ENCODE data around the gene MAML2.

MAML2 gene

GRCh38 chr11:96246718-96247552 is 96.1 kb downstream of the MAML2 start:
- in situ Hi-C loops (cut with MboI; ENCODE audit: low sequenced_read_pairs): no loop called here

- in situ Hi-C loops (cut with MboI; ENCODE audit: low sequenced_read_pairs): no loop called here
These were observed 99.9 kb downstream of the MAML2 start for GRCh38 chr11:96242971-96243647.

GRCh38 chr11:96242191-96242847 is 100.7 kb downstream of the MAML2 start:
- in situ Hi-C loops (cut with MboI; ENCODE audit: low sequenced_read_pairs): no loop called here

- in situ Hi-C loops (cut with MboI; ENCODE audit: low sequenced_read_pairs): no loop called here
These were observed 101.6 kb downstream of the MAML2 start for GRCh38 chr11:96241331-96241841.

GRCh38 chr11:96238563-96239135 is 104.3 kb downstream of the MAML2 start:
- in situ Hi-C loops (cut with MboI; ENCODE audit: low sequenced_read_pairs): no loop called here

- in situ Hi-C loops (cut with MboI; ENCODE audit: low sequenced_read_pairs): no loop called here
These were observed 105.2 kb downstream of the MAML2 start for GRCh38 chr11:96237766-96238266.

- in situ Hi-C loops (cut with MboI; ENCODE audit: low sequenced_read_pairs): no loop called here
These were observed 107.2 kb downstream of the MAML2 start for GRCh38 chr11:96235751-96236150.

- in situ Hi-C loops (cut with MboI; ENCODE audit: low sequenced_read_pairs): no loop called here
These were observed 108.0 kb downstream of the MAML2 start for GRCh38 chr11:96234866-96235441.

- in situ Hi-C loops (cut with MboI; ENCODE audit: low sequenced_read_pairs): no loop called here
These were observed 110.9 kb downstream of the MAML2 start for GRCh38 chr11:96232132-96232531.

- in situ Hi-C loops (cut with MboI; ENCODE audit: low sequenced_read_pairs): no loop called here
These were observed 112.3 kb downstream of the MAML2 start for GRCh38 chr11:96230686-96231085.

GRCh38 chr11:96229354-96229977 is 113.5 kb downstream of the MAML2 start:
- in situ Hi-C loops (cut with MboI; ENCODE audit: low sequenced_read_pairs): no loop called here

- in situ Hi-C loops (cut with MboI; ENCODE audit: low sequenced_read_pairs): no loop called here
These were observed 114.1 kb downstream of the MAML2 start for GRCh38 chr11:96228910-96229309.

GRCh38 chr11:96228473-96228891 is 114.5 kb downstream of the MAML2 start:
- in situ Hi-C loops (cut with MboI; ENCODE audit: low sequenced_read_pairs): no loop called here

GRCh38 chr11:96227244-96227643 is 115.8 kb downstream of the MAML2 start:
- in situ Hi-C loops (cut with MboI; ENCODE audit: low sequenced_read_pairs): no loop called here

- in situ Hi-C loops (cut with MboI; ENCODE audit: low sequenced_read_pairs): no loop called here
These were observed 119.9 kb downstream of the MAML2 start for GRCh38 chr11:96223083-96223482.

- in situ Hi-C loops (cut with MboI; ENCODE audit: low sequenced_read_pairs): no loop called here
These were observed 120.9 kb downstream of the MAML2 start for GRCh38 chr11:96222102-96222501.

GRCh38 chr11:96221244-96222070 is 121.5 kb downstream of the MAML2 start:
- in situ Hi-C loops (cut with MboI; ENCODE audit: low sequenced_read_pairs): no loop called here

GRCh38 chr11:96219981-96220623 is 122.9 kb downstream of the MAML2 start:
- in situ Hi-C loops (cut with MboI; ENCODE audit: low sequenced_read_pairs): no loop called here

- in situ Hi-C loops (cut with MboI; ENCODE audit: low sequenced_read_pairs): no loop called here
These were observed 124.1 kb downstream of the MAML2 start for GRCh38 chr11:96218901-96219300.

Data from HL-60/S4 (cell line).